Measurements from ENCODE around the gene TTC33.

DNA sequence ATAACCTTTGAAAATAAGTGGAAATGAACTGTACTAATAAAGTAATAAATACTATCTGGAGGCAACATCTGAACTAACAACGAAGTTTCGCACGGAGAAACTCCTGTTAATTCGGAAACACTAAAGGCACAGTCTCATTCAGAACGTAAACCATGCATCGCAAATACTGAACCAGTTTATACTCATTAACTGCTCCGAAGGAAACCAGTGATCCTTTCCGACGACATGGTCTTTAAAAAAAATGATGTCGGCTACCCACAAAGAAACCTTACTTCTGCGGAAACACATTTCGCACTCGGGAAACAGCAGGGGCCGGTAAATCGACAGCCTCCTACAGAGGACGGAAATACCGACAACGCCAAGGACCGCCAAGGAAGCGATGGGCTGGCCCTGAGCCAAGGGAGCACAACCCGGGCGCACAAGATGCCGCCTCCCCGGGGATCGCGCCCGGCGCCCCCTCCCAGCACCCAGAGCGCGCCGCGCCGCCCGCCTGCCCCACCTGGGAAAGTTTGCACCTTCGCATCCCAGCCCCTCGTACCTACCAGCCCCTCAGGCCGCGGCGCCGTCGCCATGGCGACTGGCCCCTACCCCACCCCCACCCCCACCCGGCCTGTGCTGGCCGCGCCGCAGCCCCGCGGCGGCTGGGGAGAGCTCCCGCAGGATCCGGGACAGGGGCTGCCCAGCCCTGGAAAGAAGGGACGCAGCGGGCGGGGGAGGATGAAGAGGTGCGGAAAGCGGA is 41.7 kb upstream of the TTC33 start:
- TF ChIP-seq, protein P1, sequence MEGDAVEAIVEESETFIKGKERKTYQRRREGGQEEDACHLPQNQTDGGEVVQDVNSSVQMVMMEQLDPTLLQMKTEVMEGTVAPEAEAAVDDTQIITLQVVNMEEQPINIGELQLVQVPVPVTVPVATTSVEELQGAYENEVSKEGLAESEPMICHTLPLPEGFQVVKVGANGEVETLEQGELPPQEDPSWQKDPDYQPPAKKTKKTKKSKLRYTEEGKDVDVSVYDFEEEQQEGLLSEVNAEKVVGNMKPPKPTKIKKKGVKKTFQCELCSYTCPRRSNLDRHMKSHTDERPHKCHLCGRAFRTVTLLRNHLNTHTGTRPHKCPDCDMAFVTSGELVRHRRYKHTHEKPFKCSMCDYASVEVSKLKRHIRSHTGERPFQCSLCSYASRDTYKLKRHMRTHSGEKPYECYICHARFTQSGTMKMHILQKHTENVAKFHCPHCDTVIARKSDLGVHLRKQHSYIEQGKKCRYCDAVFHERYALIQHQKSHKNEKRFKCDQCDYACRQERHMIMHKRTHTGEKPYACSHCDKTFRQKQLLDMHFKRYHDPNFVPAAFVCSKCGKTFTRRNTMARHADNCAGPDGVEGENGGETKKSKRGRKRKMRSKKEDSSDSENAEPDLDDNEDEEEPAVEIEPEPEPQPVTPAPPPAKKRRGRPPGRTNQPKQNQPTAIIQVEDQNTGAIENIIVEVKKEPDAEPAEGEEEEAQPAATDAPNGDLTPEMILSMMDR (IDR thresholded peaks at IDR 0.05) = no peak
- no peak for TF ChIP-seq EZH2phosphoT487 (IDR thresholded peaks at IDR 0.05; ENCODE audit: borderline replicate concordance, low read depth)
- no peak for TF ChIP-seq CHD2 (IDR thresholded peaks at IDR 0.05; ENCODE audit: low read length, partially characterized antibody)
- TF ChIP-seq NRF1 (IDR thresholded peaks at IDR 0.05; ENCODE audit: low read depth, low read length) = no peak
- no peak for TF ChIP-seq SMC3 (IDR thresholded peaks at IDR 0.05; ENCODE audit: low read depth, low read length)
- TF ChIP-seq RAD21 (IDR thresholded peaks at IDR 0.05; ENCODE audit: low read length) = no peak
- no peak for TF ChIP-seq YY1 (IDR thresholded peaks at IDR 0.05; ENCODE audit: low read depth)
- no peak for TF ChIP-seq EP300 (IDR thresholded peaks at IDR 0.05; ENCODE audit: borderline replicate concordance in 1 of 2, low read depth in 1 of 2, low read length in 1 of 2)
- no peak for TF ChIP-seq POLR2AphosphoS5 (IDR thresholded peaks at IDR 0.05; ENCODE audit: low read depth, low read length)
- no peak for TF ChIP-seq TEAD4 (IDR thresholded peaks at IDR 0.05; ENCODE audit: borderline replicate concordance, insufficient read depth)
- TF ChIP-seq, protein P2, sequence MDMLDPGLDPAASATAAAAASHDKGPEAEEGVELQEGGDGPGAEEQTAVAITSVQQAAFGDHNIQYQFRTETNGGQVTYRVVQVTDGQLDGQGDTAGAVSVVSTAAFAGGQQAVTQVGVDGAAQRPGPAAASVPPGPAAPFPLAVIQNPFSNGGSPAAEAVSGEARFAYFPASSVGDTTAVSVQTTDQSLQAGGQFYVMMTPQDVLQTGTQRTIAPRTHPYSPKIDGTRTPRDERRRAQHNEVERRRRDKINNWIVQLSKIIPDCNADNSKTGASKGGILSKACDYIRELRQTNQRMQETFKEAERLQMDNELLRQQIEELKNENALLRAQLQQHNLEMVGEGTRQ (IDR thresholded peaks at IDR 0.05; ENCODE audit: borderline replicate concordance, low read depth, low read length) = no peak
- TF ChIP-seq FOSL2 (IDR thresholded peaks at IDR 0.05; ENCODE audit: borderline replicate concordance, low read depth) = no peak
- no peak for TF ChIP-seq FOXM1 (IDR thresholded peaks at IDR 0.05; ENCODE audit: low read depth)
- TF ChIP-seq, protein P3, sequence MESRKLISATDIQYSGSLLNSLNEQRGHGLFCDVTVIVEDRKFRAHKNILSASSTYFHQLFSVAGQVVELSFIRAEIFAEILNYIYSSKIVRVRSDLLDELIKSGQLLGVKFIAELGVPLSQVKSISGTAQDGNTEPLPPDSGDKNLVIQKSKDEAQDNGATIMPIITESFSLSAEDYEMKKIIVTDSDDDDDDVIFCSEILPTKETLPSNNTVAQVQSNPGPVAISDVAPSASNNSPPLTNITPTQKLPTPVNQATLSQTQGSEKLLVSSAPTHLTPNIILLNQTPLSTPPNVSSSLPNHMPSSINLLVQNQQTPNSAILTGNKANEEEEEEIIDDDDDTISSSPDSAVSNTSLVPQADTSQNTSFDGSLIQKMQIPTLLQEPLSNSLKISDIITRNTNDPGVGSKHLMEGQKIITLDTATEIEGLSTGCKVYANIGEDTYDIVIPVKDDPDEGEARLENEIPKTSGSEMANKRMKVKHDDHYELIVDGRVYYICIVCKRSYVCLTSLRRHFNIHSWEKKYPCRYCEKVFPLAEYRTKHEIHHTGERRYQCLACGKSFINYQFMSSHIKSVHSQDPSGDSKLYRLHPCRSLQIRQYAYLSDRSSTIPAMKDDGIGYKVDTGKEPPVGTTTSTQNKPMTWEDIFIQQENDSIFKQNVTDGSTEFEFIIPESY (IDR thresholded peaks at IDR 0.05; ENCODE audit: borderline replicate concordance, low read depth) = no peak

All from SK-N-SH (cell line).